Right lobe of liver (tissue), 4 donors: ENCODE results near the gene ARL15.

Experiments
- CTCF ChIP-seq, 4 donors: fragments of 200-600 bp in 3 of 4; fragments of 450-650 bp in 1 of 4; IDR thresholded peaks; one replicate each; pipeline versions ENCODE4 v1.5.1 to v1.8.0; 2016 to 2022; ENCODE audit warnings: antibody characterized with exemption in 4 of 4, mild to moderate bottlenecking in 2 of 4
- POLR2A ChIP-seq: fragments of 450-650 bp; IDR thresholded peaks from one replicate; pipeline ENCODE4 v1.6.1; 2017; ENCODE audit warnings: antibody characterized with exemption, mild to moderate bottlenecking
- donor health status: DM: no; HTN: no; CAD: no.
- donor health status: DM: no; HTN: no; CAD: no.
- donor health status: DM: no; HTN: yes; CAD: no.

DNA sequence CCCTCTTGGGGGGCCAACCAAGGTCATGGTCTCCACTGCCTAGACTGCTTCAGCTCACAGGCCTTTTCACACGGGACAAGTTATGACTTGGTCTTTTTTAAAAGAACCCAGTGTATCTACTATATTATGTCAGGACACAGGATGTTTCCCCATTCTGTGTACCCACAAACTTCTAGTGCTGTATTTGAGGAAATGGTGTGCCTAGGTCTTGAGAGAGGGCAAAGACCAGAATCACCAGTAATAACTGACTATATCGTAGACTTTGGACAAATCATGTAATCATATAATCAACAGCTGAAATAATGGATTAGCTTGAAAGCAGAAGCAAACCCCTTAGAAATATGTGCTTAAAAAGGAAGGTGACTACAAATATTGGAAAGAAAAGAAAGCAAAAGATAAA, 133.3 kb downstream of the ARL15 start:
- TF ChIP-seq POLR2A (no peak), CTCF (IDR thresholded peaks at IDR 0.05) (no peak)
